ENCODE data around the gene DMC1. TPM values are rescaled to one million over a fixed set of nuclear protein-coding genes. Genes with fewer than 3 reads are reported as not detected.
A peak's percentile ranks its signal among the peaks of the same experiment; 100 is the strongest.

Gene DMC1
- total and polyA plus RNA-seq, 2 of the 4 experiments (the other 2 are of a cell fraction), result 0.18 to 0.38 TPM

GRCh38 chr22:38489561-38490145 is 80.3 kb downstream of the DMC1 start:
- peaks cover 91% of the 10 kb centered on the region for H4K20me1 ChIP-seq (ENCODE audit: insufficient read depth, low read length)
- CTCF ChIA-PET, result interaction anchor here (0.6 to 1.5 kb wide), 2 partner anchors 192 to 420 kb away, joined by 3 to 4 read pairs; partner anchors contain the start of gene TOMM22

More at GRCh38 chr22:38489561-38490145, 80.3 kb downstream of the DMC1 start:
- intact Hi-C loops (cut with micrococcal nuclease), result no loop called here
- H3K4me3 ChIP-seq (ENCODE audit: insufficient read depth, low read depth, low read length), result no peak overlapping the region
- H3K4me2 ChIP-seq (ENCODE audit: low read depth, low read length), result no peak overlapping the region
- H2BK120ac ChIP-seq (ENCODE audit: low read depth, low read length), result no peak overlapping the region
- H3K27me3 ChIP-seq (ENCODE audit: control insufficient read depth, insufficient read depth, low read length), result no peaks in the 10 kb centered on the region
- no peak for TF ChIP-seq MAFK (IDR thresholded peaks at IDR 0.05; ENCODE audit: low read depth, low read length)
- TF ChIP-seq FOS (IDR thresholded peaks at IDR 0.05; ENCODE audit: low read depth, low read length), result no peak
- TF ChIP-seq MXI1 (IDR thresholded peaks at IDR 0.05; ENCODE audit: borderline replicate concordance, low read depth, low read length), result no peak
- TF ChIP-seq RFX5 (IDR thresholded peaks at IDR 0.05; ENCODE audit: low read depth, low read length), result no peak
- TF ChIP-seq BHLHE40 (IDR thresholded peaks at IDR 0.05; ENCODE audit: low read depth, low read length), result no peak
- no peak for TF ChIP-seq POLR2A (IDR thresholded peaks at IDR 0.05; ENCODE audit: low read depth, low read length)
- TF ChIP-seq, protein P1, sequence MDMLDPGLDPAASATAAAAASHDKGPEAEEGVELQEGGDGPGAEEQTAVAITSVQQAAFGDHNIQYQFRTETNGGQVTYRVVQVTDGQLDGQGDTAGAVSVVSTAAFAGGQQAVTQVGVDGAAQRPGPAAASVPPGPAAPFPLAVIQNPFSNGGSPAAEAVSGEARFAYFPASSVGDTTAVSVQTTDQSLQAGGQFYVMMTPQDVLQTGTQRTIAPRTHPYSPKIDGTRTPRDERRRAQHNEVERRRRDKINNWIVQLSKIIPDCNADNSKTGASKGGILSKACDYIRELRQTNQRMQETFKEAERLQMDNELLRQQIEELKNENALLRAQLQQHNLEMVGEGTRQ (IDR thresholded peaks at IDR 0.05; ENCODE audit: low read depth, low read length), result no peak
- TF ChIP-seq, protein P2, sequence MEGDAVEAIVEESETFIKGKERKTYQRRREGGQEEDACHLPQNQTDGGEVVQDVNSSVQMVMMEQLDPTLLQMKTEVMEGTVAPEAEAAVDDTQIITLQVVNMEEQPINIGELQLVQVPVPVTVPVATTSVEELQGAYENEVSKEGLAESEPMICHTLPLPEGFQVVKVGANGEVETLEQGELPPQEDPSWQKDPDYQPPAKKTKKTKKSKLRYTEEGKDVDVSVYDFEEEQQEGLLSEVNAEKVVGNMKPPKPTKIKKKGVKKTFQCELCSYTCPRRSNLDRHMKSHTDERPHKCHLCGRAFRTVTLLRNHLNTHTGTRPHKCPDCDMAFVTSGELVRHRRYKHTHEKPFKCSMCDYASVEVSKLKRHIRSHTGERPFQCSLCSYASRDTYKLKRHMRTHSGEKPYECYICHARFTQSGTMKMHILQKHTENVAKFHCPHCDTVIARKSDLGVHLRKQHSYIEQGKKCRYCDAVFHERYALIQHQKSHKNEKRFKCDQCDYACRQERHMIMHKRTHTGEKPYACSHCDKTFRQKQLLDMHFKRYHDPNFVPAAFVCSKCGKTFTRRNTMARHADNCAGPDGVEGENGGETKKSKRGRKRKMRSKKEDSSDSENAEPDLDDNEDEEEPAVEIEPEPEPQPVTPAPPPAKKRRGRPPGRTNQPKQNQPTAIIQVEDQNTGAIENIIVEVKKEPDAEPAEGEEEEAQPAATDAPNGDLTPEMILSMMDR (conservative IDR thresholded peaks at IDR 0.05; ENCODE audit: low read depth, low read length), result no peak
- no peak for TF ChIP-seq CHD1 (IDR thresholded peaks at IDR 0.05; ENCODE audit: low read depth, low read length)
- TF ChIP-seq RCOR1 (IDR thresholded peaks at IDR 0.05; ENCODE audit: insufficient replicate concordance, low read length), result no peak
- TF ChIP-seq, protein P3, sequence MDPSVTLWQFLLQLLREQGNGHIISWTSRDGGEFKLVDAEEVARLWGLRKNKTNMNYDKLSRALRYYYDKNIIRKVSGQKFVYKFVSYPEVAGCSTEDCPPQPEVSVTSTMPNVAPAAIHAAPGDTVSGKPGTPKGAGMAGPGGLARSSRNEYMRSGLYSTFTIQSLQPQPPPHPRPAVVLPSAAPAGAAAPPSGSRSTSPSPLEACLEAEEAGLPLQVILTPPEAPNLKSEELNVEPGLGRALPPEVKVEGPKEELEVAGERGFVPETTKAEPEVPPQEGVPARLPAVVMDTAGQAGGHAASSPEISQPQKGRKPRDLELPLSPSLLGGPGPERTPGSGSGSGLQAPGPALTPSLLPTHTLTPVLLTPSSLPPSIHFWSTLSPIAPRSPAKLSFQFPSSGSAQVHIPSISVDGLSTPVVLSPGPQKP (IDR thresholded peaks at IDR 0.05; ENCODE audit: borderline replicate concordance, low read depth, low read length), result no peak
- TF ChIP-seq NFE2L2 (IDR thresholded peaks at IDR 0.05; ENCODE audit: low read depth, low read length), result no peak
- TF ChIP-seq MAZ (IDR thresholded peaks at IDR 0.05; ENCODE audit: borderline replicate concordance, low read depth, low read length), result no peak
- TF ChIP-seq RAD21 (IDR thresholded peaks at IDR 0.05; ENCODE audit: low read length), result no peak
- no peak for TF ChIP-seq SMC3 (IDR thresholded peaks at IDR 0.05; ENCODE audit: low read depth, low read length)
- TF ChIP-seq CEBPB (IDR thresholded peaks at IDR 0.05; ENCODE audit: low read depth, low read length), result no peak
- WGBS, 2 experiments (ENCODE audit: extremely low coverage in 2 of 2, insufficient read length in 1 of 2), result no CpG with 5 or more reads among the region's 7 CpGs
- no peak overlapping the region; the same call in 1 of the 2 replicates for H4K5ac ChIP-seq (ENCODE audit: low read depth, low read length)
- H3K14ac ChIP-seq (replicated peaks; ENCODE audit: low read depth, low read length), result no peak overlapping the region
- H3K9ac ChIP-seq (ENCODE audit: low read depth, low read length), result no peak overlapping the region
- no peak overlapping the region for H3K4ac ChIP-seq (ENCODE audit: low read depth, low read length)
- H2AK5ac ChIP-seq (ENCODE audit: low read depth, low read length), result no peak overlapping the region
- ATAC-seq (ENCODE audit: low read depth), result no peak
- peaks cover 26% of the 10 kb centered on the region for H3K4me1 ChIP-seq (ENCODE audit: control insufficient read depth, insufficient read depth, low read length)
- BruUV-seq (replicated peaks), result TSS peak; percentile 5
- H3K9me3 ChIP-seq (ENCODE audit: control insufficient read depth, insufficient read depth, low read length), result no peaks in the 10 kb centered on the region
- peaks cover 44 to 78% of the 10 kb centered on the region in 2 experiments for H3K79me1 ChIP-seq (ENCODE audit: low read depth in 1 of 2, low read length in 2 of 2)
- no peak overlapping the region for H2BK15ac ChIP-seq (ENCODE audit: low read depth, low read length)
- H2AK9ac ChIP-seq (replicated peaks; ENCODE audit: low read depth, low read length, poor library complexity), result no peak overlapping the region
- peaks cover 70% of the 10 kb centered on the region for H3K36me3 ChIP-seq (ENCODE audit: control insufficient read depth, insufficient read depth, low read length)
- no peak overlapping the region for H3K27ac ChIP-seq (ENCODE audit: insufficient read depth, low read length)
- no peak overlapping the region for H4K91ac ChIP-seq (ENCODE audit: insufficient read depth, low read depth, low read length)
- dilution Hi-C loops (cut with HindIII; ENCODE audit: low sequenced_read_pairs, unreplicated experiment), result no loop called here
- no peak overlapping the region for H3K18ac ChIP-seq (ENCODE audit: low read depth, low read length)
- H2BK5ac ChIP-seq (ENCODE audit: low read depth, low read length, poor library complexity, severe bottlenecking), result no peak overlapping the region
- H3K23ac ChIP-seq (ENCODE audit: low read depth, low read length), result no peak overlapping the region
- H2AFZ ChIP-seq (replicated peaks; ENCODE audit: low read length, poor library complexity), result no peak overlapping the region
- POLR2A ChIA-PET (ENCODE audit: unreplicated experiment), result no interaction called here
- H3K9me1 ChIP-seq (ENCODE audit: insufficient read depth, low read length), result peaks cover 23% of the 10 kb centered on the region
- no peak overlapping the region for H4K8ac ChIP-seq (ENCODE audit: low read depth in 2 of 2, low read length in 2 of 2)
- no peak overlapping the region for H3K56ac ChIP-seq (ENCODE audit: extremely low read depth, insufficient read depth, low read length)
- DNase-seq, result no peak
- no peak overlapping the region for H2BK20ac ChIP-seq (ENCODE audit: low read depth, low read length)
- in situ Hi-C loops (cut with MboI; ENCODE audit: low sequenced_read_pairs), result no loop called here
